ENCODE data around the gene DVL1. TPM values are rescaled to one million over a fixed set of nuclear protein-coding genes. Genes with fewer than 3 reads are reported as not detected.

DVL1 gene
- total and polyA plus RNA-seq, 7 donors = 25.8 to 85.0 (median 58.9) TPM

DNA sequence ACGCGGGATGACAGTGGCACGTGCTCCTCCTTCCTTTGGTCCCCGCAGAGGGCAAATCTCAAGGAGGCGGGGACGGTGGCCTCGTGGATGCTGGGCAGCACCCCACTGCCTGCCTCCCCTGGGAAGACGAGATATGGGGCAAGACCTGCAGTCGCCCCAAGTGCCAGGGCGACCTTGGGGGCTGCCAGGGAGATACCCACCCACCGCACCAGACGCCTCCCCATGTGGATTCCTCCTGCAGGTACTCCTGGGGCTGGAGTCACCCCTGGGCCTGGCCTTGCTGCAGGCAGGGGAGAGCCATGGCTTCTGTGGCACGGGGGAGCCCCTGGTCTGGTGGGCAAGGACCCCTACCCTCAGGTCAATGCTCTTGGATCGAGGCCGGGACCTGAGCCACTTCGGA is 31.6 kb upstream of the DVL1 start:
- Histone ChIP-seq H3K36me3 (peaks cover 0 to 20% (median 4%) of the 10 kb centered on the region in 4 donors), H3K27me3 (no peaks in the 10 kb centered on the region), H3K9me3 (no peaks in the 10 kb centered on the region), H3K27ac (no peak overlapping the region), H3K4me3 (no peak overlapping the region), H3K4me1 (peaks cover 0 to 5% (median 3%) of the 10 kb centered on the region in 4 donors)
- WGBS, 2 donors = 95% methylated on average over 16 of the region's 16 CpGs
- DNase-seq = no peak
- intact Hi-C loops (cut with DNase I) = no loop called here
- TF ChIP-seq POLR2AphosphoS5 (IDR thresholded peaks at IDR 0.05) = no peak
- TF ChIP-seq POLR2A (IDR thresholded peaks at IDR 0.05) = no peak

DNA sequence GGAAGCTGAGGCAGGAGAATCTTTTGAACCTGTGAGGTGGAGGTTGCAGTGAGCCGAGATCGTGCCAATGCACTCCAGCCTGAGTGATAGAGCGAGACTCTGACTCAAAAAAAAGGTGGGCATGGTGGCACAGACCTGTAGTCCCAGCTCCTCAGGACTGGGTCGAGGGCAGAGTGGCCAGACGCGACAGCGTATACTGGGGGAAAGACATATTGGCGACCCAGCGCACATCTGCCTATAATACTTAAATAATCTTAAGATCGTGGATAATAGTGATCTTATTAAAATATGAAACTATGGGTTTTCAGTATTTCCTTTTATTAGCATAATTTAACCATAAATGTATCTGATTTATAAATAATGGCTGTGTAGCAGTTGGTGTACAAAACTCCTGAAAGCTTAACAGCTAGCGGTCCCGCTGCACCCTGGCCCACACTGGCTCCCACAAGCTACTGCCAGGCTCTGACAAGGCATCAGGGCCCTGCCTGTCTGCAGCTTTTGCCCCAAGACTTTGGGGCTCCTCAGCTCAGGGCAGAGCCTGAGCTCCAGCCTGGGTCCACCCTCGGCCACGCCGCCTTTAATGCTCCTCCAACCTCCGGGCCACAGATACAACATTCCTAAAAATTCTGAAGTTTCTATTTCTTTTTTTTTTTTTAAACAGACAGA is 28.5 kb upstream of the DVL1 start:
- TF ChIP-seq POLR2A (IDR thresholded peaks at IDR 0.05) = no peak
- no peak for TF ChIP-seq POLR2AphosphoS5 (IDR thresholded peaks at IDR 0.05)
- TF ChIP-seq, protein P1, sequence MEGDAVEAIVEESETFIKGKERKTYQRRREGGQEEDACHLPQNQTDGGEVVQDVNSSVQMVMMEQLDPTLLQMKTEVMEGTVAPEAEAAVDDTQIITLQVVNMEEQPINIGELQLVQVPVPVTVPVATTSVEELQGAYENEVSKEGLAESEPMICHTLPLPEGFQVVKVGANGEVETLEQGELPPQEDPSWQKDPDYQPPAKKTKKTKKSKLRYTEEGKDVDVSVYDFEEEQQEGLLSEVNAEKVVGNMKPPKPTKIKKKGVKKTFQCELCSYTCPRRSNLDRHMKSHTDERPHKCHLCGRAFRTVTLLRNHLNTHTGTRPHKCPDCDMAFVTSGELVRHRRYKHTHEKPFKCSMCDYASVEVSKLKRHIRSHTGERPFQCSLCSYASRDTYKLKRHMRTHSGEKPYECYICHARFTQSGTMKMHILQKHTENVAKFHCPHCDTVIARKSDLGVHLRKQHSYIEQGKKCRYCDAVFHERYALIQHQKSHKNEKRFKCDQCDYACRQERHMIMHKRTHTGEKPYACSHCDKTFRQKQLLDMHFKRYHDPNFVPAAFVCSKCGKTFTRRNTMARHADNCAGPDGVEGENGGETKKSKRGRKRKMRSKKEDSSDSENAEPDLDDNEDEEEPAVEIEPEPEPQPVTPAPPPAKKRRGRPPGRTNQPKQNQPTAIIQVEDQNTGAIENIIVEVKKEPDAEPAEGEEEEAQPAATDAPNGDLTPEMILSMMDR (IDR thresholded peaks at IDR 0.05) = no peak
- TF ChIP-seq EP300 (IDR thresholded peaks at IDR 0.05) = no peak
- H3K27ac ChIP-seq = no peak overlapping the region
- intact Hi-C loops (cut with DNase I) = no loop called here
- no peaks in the 10 kb centered on the region for H3K9me3 ChIP-seq
- H3K4me3 ChIP-seq = no peak overlapping the region
- peaks cover 0 to 18% (median 4%) of the 10 kb centered on the region in 4 donors for H3K36me3 ChIP-seq
- H3K4me1 ChIP-seq = peaks cover 2 to 26% (median 20%) of the 10 kb centered on the region in 4 donors
- H3K27me3 ChIP-seq = no peaks in the 10 kb centered on the region
- 96% methylated on average over 16 of the region's 16 CpGs for WGBS, 2 donors
- no peak for DNase-seq

DNA sequence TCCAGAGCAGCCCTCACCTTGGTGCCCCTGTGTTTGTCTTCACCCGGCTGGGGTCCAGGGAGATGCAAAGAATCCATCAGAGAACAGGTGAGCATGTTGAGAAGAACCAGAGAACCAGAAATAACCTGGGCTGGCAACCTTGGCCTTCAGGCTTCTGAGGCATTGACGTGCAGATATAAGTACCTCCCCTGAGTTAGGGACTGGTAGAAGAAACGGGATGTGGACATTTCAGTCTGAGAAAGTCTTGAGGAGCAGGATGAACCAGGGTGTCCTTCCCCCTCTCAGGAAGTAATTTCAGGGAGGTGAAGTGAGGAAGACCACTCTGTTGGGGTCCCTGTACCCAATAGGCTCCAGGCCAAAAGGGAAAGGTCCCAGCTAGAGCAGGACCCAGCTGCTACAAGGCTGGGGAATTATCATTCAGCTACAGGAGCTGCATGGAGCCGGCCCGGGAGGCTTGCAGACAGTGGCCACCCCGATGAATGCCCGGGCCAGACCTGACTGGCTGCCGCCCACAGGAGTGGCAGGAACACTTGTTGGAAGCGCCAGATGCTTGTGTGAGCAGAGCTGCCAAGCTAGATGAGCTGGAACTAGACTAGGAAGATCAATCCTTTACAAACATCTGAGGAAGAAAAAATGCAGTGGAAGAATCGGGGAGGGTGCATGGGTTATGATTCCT is 27.5 kb upstream of the DVL1 start:
- Histone ChIP-seq H3K27ac (peak overlapping the region in 2 of 4 donors; percentile 92 to 96), H3K9me3 (no peaks in the 10 kb centered on the region), H3K4me1 (peaks cover 2 to 35% (median 30%) of the 10 kb centered on the region in 4 donors), H3K27me3 (no peaks in the 10 kb centered on the region), H3K4me3 (no peak overlapping the region), H3K36me3 (peaks cover 0 to 20% (median 4%) of the 10 kb centered on the region in 4 donors)
- TF ChIP-seq, protein P1 (IDR thresholded peaks at IDR 0.05) = no peak
- TF ChIP-seq POLR2AphosphoS5 (IDR thresholded peaks at IDR 0.05) = no peak
- no peak for TF ChIP-seq EP300 (IDR thresholded peaks at IDR 0.05)
- TF ChIP-seq POLR2A (IDR thresholded peaks at IDR 0.05) = no peak
- 92% methylated on average over 10 of the region's 10 CpGs for WGBS, 2 donors
- DNase-seq = no peak
- intact Hi-C loops (cut with DNase I) = no loop called here

DNA sequence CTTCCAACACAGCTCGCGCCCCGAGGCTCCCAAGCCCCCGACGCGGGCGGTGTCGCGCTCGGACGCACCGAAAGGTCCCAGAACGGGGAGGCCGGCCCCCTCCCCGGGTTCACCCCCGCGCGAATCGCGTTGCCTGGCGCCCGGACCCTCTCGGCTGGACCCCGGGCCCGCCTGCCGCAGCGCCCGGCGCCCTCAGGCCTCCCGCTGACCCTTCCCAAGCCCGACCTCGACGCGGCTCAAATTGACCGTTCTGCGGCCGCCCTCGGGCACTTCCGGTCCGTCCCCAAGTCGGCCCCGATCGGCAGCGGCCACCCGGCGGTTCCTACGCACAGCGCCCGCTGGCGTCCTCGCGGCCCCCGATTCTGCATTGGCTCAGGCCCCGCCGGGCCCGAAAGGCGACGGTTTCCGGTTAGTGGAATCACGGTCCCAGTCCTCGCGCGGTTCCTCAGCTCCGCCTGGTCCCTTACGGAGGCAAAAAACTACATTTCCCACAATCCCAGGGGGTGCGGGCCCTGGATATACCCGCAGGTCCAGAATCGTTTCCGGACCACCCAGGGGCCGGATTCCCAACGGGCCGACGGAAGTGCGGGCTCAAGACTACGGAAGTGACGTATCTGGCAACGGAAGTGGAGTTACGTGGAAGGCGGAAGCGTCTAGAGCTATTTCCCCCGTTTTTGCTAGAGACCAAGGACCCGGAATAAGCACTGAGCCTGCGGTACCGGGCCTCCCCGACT is 25.9 kb upstream of the DVL1 start, which contains the start of gene AURKAIP1:
Gene AURKAIP1 (minus strand): TSS at position 279 of the 734 bp plus-strand sequence. CDS start 451 bp downstream, outside the sequence.
- H3K36me3 ChIP-seq = peaks cover 0 to 15% (median 4%) of the 10 kb centered on the region in 4 donors
- no peaks in the 10 kb centered on the region for H3K9me3 ChIP-seq
- peak within 1 kb of the TSS; percentile 69 to 100 (median 96) for H3K4me3 ChIP-seq
- TF ChIP-seq EP300 (IDR thresholded peaks at IDR 0.05) (peak in 1 of 4 donors; percentile 71), POLR2AphosphoS5 (IDR thresholded peaks at IDR 0.05) (peak; percentile 58 to 91 (median 87)), POLR2A (IDR thresholded peaks at IDR 0.05) (peak; percentile 24 to 42)
- TF ChIP-seq, protein P1 (IDR thresholded peaks at IDR 0.05) = peak in 1 of 4 experiments; percentile 18
- WGBS, 2 donors = 1% methylated on average over 85 of the region's 85 CpGs
- H3K27ac ChIP-seq = peak within 1 kb of the TSS; percentile 92 to 98 (median 95)
- intact Hi-C loops (cut with DNase I) = loop anchor here (2.0 kb wide), 1 partner anchor 66 kb away; the partner anchor contains the start of gene PUSL1
- peaks cover 2 to 41% (median 34%) of the 10 kb centered on the region in 4 donors for H3K4me1 ChIP-seq
- no peaks in the 10 kb centered on the region for H3K27me3 ChIP-seq
- peak; percentile 100 for DNase-seq

Measured in sigmoid colon (tissue), 7 donors.